Prostate gland (tissue), 2 donors: ENCODE measurements around the gene RAP1GAP.

Experiments
- CTCF ChIP-seq, 4 experiments: fragments of 200-600 bp in 2 of 4; fragments of 450-650 bp in 2 of 4; sonication (generic) in 2 of 4; IDR thresholded peaks; 1 replicate in 3 of 4; 2 replicates in 1 of 4; pipeline ENCODE4 v1.5.1; 2016 to 2019; ENCODE audit warnings: antibody characterized with exemption in 4 of 4, mild to moderate bottlenecking in 2 of 4, moderate library complexity in 2 of 4
- POLR2A ChIP-seq: fragments of 450-650 bp; IDR thresholded peaks from one replicate; pipeline ENCODE4 v1.6.1; 2016; ENCODE audit warnings: antibody characterized with exemption, mild to moderate bottlenecking
- POLR2AphosphoS5 ChIP-seq: sonication (generic); formaldehyde crosslinking; IDR thresholded peaks from one replicate; pipeline ENCODE4 v1.6.1; 2017; ENCODE audit warnings: antibody characterized with exemption

GRCh38 chr1:21651214-21652042, 17.7 kb downstream of the RAP1GAP start:
- no peak for TF ChIP-seq CTCF (IDR thresholded peaks at IDR 0.05)
- no peak for TF ChIP-seq POLR2AphosphoS5
- no peak for TF ChIP-seq POLR2A
